ENCODE measurements around the gene RPL7A. TPM values are rescaled to one million over a fixed set of nuclear protein-coding genes. Genes with fewer than 3 reads are reported as not detected.

Gene RPL7A
- total RNA-seq, 6 experiments from 2014 or later, result 2,011 to 2,156 (median 2,046) TPM

- Mint-ChIP-seq H3K36me3 (ENCODE audit: low read depth) (peaks cover 45% of the 10 kb centered on the region), H3K27me3 (ENCODE audit: insufficient read depth) (peaks cover 7% of the 10 kb centered on the region), H3K9me3 (no peaks in the 10 kb centered on the region), H3K4me3 (no peak overlapping the region), H3K4me1 (ENCODE audit: low read depth) (peaks cover 47% of the 10 kb centered on the region), H3K27ac (peak overlapping the region; percentile 29; the same call in 1 of the 2 replicates)
- DNase-seq, result no peak
- no peak for TF ChIP-seq CTCF (IDR thresholded peaks at IDR 0.05)
These were observed 20.3 kb downstream of the RPL7A start for GRCh38 chr9:133368249-133368881.

DNA sequence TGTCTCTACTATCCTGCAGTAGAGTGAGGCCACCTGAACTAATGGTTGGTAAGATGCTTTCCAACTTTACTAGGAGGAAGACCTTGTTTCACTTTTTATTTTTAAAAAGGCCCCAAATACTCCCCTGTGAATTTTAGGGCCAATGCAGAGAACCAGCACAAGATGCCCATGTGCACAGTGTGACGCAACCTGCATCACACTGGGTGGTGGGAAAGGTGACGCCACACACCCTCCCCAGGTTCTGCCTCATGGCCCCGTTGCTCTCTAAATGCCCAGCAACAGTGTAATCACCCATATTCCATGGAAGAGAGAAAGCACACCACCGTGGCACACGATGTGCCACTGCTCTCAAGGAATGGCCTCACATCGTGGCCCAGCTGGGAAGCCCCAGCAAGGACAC, 21.4 kb downstream of the RPL7A start:
- Mint-ChIP-seq H3K9me3 (no peaks in the 10 kb centered on the region), H3K36me3 (ENCODE audit: low read depth) (peaks cover 37% of the 10 kb centered on the region), H3K27me3 (ENCODE audit: insufficient read depth) (peaks cover 7% of the 10 kb centered on the region), H3K4me1 (ENCODE audit: low read depth) (peaks cover 48% of the 10 kb centered on the region), H3K27ac (no peak overlapping the region), H3K4me3 (no peak overlapping the region)
- DNase-seq, result no peak
- TF ChIP-seq CTCF (IDR thresholded peaks at IDR 0.05), result no peak

- no peak for TF ChIP-seq CTCF (IDR thresholded peaks at IDR 0.05)
- no peak overlapping the region for H3K4me3 Mint-ChIP-seq
- H3K27me3 Mint-ChIP-seq (ENCODE audit: insufficient read depth), result peaks cover 10% of the 10 kb centered on the region
- H3K9me3 Mint-ChIP-seq, result no peaks in the 10 kb centered on the region
- H3K36me3 Mint-ChIP-seq (ENCODE audit: low read depth), result peaks cover 42% of the 10 kb centered on the region
- H3K27ac Mint-ChIP-seq, result 0 out of 2 replicates have a peak overlapping the region, but pooled peaks have one; percentile 4
- DNase-seq, result no peak
- H3K4me1 Mint-ChIP-seq (ENCODE audit: low read depth), result peaks cover 52% of the 10 kb centered on the region
These were observed 21.9 kb downstream of the RPL7A start for GRCh38 chr9:133369933-133370332.

GRCh38 chr9:133370685-133371084, 22.7 kb downstream of the RPL7A start:
- H3K27me3 Mint-ChIP-seq (ENCODE audit: insufficient read depth), result peaks cover 13% of the 10 kb centered on the region
- peaks cover 45% of the 10 kb centered on the region for H3K36me3 Mint-ChIP-seq (ENCODE audit: low read depth)
- no peak for TF ChIP-seq CTCF (IDR thresholded peaks at IDR 0.05)
- no peaks in the 10 kb centered on the region for H3K9me3 Mint-ChIP-seq
- H3K27ac Mint-ChIP-seq, result peak overlapping the region; percentile 4; the same call in 1 of the 2 replicates
- H3K4me3 Mint-ChIP-seq, result no peak overlapping the region
- peaks cover 52% of the 10 kb centered on the region for H3K4me1 Mint-ChIP-seq (ENCODE audit: low read depth)
- DNase-seq, result no peak

GRCh38 chr9:133371261-133371711, 23.3 kb downstream of the RPL7A start:
- no peak for TF ChIP-seq CTCF (IDR thresholded peaks at IDR 0.05)
- Mint-ChIP-seq H3K4me3 (no peak overlapping the region; the same call in 1 of the 2 replicates), H3K27ac (0 out of 2 replicates have a peak overlapping the region, but pooled peaks have one; percentile 6), H3K36me3 (ENCODE audit: low read depth) (peaks cover 45% of the 10 kb centered on the region), H3K4me1 (ENCODE audit: low read depth) (peaks cover 52% of the 10 kb centered on the region), H3K27me3 (ENCODE audit: insufficient read depth) (peaks cover 13% of the 10 kb centered on the region), H3K9me3 (no peaks in the 10 kb centered on the region)
- no peak for DNase-seq

Measured in HFFc6 (cell line).